ENCODE measurements around the gene RALBP1. TPM values are rescaled to one million over a fixed set of nuclear protein-coding genes. Genes with fewer than 3 reads are reported as not detected.
A peak's percentile ranks its signal among the peaks of the same experiment; 100 is the strongest.

Gene RALBP1
- 97.0 TPM for polyA plus RNA-seq (2013, experiment 1 of 2)
- polyA plus RNA-seq (2013, experiment 2 of 2): 108 TPM

DNA sequence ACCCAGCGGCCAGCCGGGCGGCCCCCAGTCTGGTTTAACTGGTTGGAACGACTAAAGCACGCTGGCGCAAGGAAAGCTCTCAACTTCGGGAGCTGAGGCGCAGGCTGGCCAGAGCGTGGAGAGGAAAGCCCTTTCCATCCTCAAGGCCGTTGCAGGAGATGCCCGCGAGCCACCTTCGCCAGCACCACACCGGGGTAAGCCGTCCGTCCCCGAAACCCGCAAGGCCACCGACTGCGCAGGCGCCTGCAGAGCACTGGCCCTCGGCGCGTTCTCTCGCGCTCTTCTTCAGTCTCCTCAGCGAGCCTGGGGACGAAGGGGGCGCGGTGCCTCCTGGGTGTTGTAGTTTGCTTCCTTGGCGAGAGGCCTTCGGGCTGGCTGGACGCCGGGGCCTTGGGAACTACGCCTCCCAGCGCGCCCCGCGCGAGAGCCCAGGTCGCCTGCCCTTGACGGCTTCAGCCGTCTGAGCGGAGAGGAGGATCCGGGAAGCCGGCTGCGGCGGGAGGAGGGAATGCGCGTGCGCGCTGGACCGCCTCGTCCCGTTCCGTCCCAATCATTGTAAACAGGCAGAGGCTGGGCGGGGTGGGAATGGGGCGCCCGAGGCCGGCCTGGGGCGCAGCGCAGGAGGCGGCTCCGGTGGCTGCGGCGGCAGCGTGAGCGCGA, at the start of gene RALBP1:
Gene RALBP1 (plus strand): TSS at position 531 of the 660 bp plus-strand sequence. CDS start 37,533 bp downstream, outside the sequence.
- peak within 1 kb of the TSS; percentile 98 for H2AK5ac ChIP-seq (ENCODE audit: low read depth, low read length)
- H3K4me3 ChIP-seq (ENCODE audit: low read length in 2 of 2): peak within 1 kb of the TSS; percentile 66 to 97
- peak within 1 kb of the TSS; percentile 91 for H2BK5ac ChIP-seq (ENCODE audit: low read length)
- peak within 1 kb of the TSS; percentile 97 for H3K9ac ChIP-seq (ENCODE audit: low read depth, low read length, poor library complexity)
- H3K79me1 ChIP-seq (ENCODE audit: low read depth, low read length): peaks cover 13% of the 10 kb centered on the region
- WGBS, 2 donors (ENCODE audit: extremely low coverage in 2 of 2, insufficient read length in 2 of 2, insufficient replicate concordance in 1 of 2): no CpG with 5 or more reads among the region's 69 CpGs
- H2AFZ ChIP-seq (ENCODE audit: low read length): peak within 1 kb of the TSS; percentile 92
- peaks cover 2 to 15% of the 10 kb centered on the region in 2 donors for H3K36me3 ChIP-seq (replicated peaks in 1 of 2; ENCODE audit: control insufficient read depth in 2 of 2, insufficient read depth in 2 of 2, low read length in 2 of 2)
- peak within 1 kb of the TSS; percentile 99 for H3K23ac ChIP-seq (ENCODE audit: low read depth, low read length, poor library complexity)
- peak within 1 kb of the TSS; percentile 91 for H3K27ac ChIP-seq (replicated peaks; ENCODE audit: low read length)
- peak within 1 kb of the TSS; percentile 65 for H2BK15ac ChIP-seq (ENCODE audit: low read length)
- H3K4me2 ChIP-seq (ENCODE audit: insufficient read depth, low read length, poor library complexity, severe bottlenecking): peak within 1 kb of the TSS; percentile 89
- H4K91ac ChIP-seq (ENCODE audit: low read depth, low read length, poor library complexity): no peak within 1 kb of the TSS
- H3K18ac ChIP-seq (ENCODE audit: low read length): peak within 1 kb of the TSS; percentile 96
- H4K8ac ChIP-seq (ENCODE audit: low read depth, low read length): no peak within 1 kb of the TSS
- peak; percentile 100 for DNase-seq (ENCODE audit: low spot score)
- H3K27me3 ChIP-seq (ENCODE audit: control insufficient read depth in 3 of 3, insufficient read depth in 3 of 3, low read depth in 1 of 3, low read length in 3 of 3): peaks cover 0 to 4% (median 0%) of the 10 kb centered on the region in 3 experiments
- H3K4me1 ChIP-seq (ENCODE audit: control insufficient read depth in 2 of 2, insufficient read depth in 1 of 2, low read depth in 1 of 2, low read length in 2 of 2): peaks cover 0 to 2% of the 10 kb centered on the region in 2 donors
- H2BK120ac ChIP-seq (ENCODE audit: low read depth, low read length): peak within 1 kb of the TSS; percentile 89
- H2BK12ac ChIP-seq (ENCODE audit: low read length): peak within 1 kb of the TSS; percentile 75
- no peak within 1 kb of the TSS for H3K4ac ChIP-seq (ENCODE audit: low read length)
- peak within 1 kb of the TSS; percentile 99 for H3K14ac ChIP-seq (ENCODE audit: low read length)
- no peaks in the 10 kb centered on the region for H3K9me3 ChIP-seq (replicated peaks in 1 of 2; ENCODE audit: control insufficient read depth in 2 of 2, insufficient read depth in 1 of 2, low read depth in 1 of 2, low read length in 2 of 2)

GRCh38 chr18:9426753-9427152, 48.6 kb upstream of the RALBP1 start:
- Histone ChIP-seq H3K18ac (ENCODE audit: low read length) (no peak overlapping the region), H2BK12ac (ENCODE audit: low read length) (no peak overlapping the region), H3K9ac (ENCODE audit: low read depth, low read length, poor library complexity) (no peak overlapping the region), H3K9me3 (replicated peaks in 1 of 2; ENCODE audit: control insufficient read depth in 2 of 2, insufficient read depth in 1 of 2, low read depth in 1 of 2, low read length in 2 of 2) (peaks cover 0 to 3% of the 10 kb centered on the region in 2 donors), H3K4me1 (ENCODE audit: control insufficient read depth in 2 of 2, insufficient read depth in 1 of 2, low read depth in 1 of 2, low read length in 2 of 2) (no peaks in the 10 kb centered on the region), H3K14ac (ENCODE audit: low read length) (no peak overlapping the region), H3K27me3 (ENCODE audit: control insufficient read depth in 3 of 3, insufficient read depth in 3 of 3, low read depth in 1 of 3, low read length in 3 of 3) (no peaks in the 10 kb centered on the region), H2BK120ac (ENCODE audit: low read depth, low read length) (no peak overlapping the region), H3K4me2 (ENCODE audit: insufficient read depth, low read length, poor library complexity, severe bottlenecking) (no peak overlapping the region), H2AK5ac (ENCODE audit: low read depth, low read length) (no peak overlapping the region), H3K4me3 (ENCODE audit: low read length in 2 of 2) (no peak overlapping the region), H4K8ac (ENCODE audit: low read depth, low read length) (no peak overlapping the region), H3K4ac (ENCODE audit: low read length) (no peak overlapping the region), H2BK5ac (ENCODE audit: low read length) (no peak overlapping the region), H3K27ac (replicated peaks; ENCODE audit: low read length) (no peak overlapping the region), H3K36me3 (replicated peaks in 1 of 2; ENCODE audit: control insufficient read depth in 2 of 2, insufficient read depth in 2 of 2, low read length in 2 of 2) (peaks cover 0 to 1% of the 10 kb centered on the region in 2 donors), H2BK15ac (ENCODE audit: low read length) (no peak overlapping the region), H3K23ac (ENCODE audit: low read depth, low read length, poor library complexity) (no peak overlapping the region), H4K91ac (ENCODE audit: low read depth, low read length, poor library complexity) (no peak overlapping the region), H3K79me1 (ENCODE audit: low read depth, low read length) (no peaks in the 10 kb centered on the region), H2AFZ (ENCODE audit: low read length) (no peak overlapping the region)
- no peak for DNase-seq (ENCODE audit: low spot score)
- no CpG with 5 or more reads among the region's 7 CpGs for WGBS, 2 donors (ENCODE audit: extremely low coverage in 2 of 2, insufficient read length in 2 of 2, insufficient replicate concordance in 1 of 2)

GRCh38 chr18:9428301-9428706, 47.0 kb upstream of the RALBP1 start:
- Histone ChIP-seq H3K27ac (replicated peaks; ENCODE audit: low read length) (no peak overlapping the region), H2BK12ac (ENCODE audit: low read length) (no peak overlapping the region), H4K91ac (ENCODE audit: low read depth, low read length, poor library complexity) (no peak overlapping the region), H3K18ac (ENCODE audit: low read length) (no peak overlapping the region), H2BK5ac (ENCODE audit: low read length) (no peak overlapping the region), H2BK120ac (ENCODE audit: low read depth, low read length) (no peak overlapping the region), H4K8ac (ENCODE audit: low read depth, low read length) (no peak overlapping the region), H3K23ac (ENCODE audit: low read depth, low read length, poor library complexity) (no peak overlapping the region), H3K27me3 (ENCODE audit: control insufficient read depth in 3 of 3, insufficient read depth in 3 of 3, low read depth in 1 of 3, low read length in 3 of 3) (no peaks in the 10 kb centered on the region), H3K4ac (ENCODE audit: low read length) (no peak overlapping the region), H3K4me1 (ENCODE audit: control insufficient read depth in 2 of 2, insufficient read depth in 1 of 2, low read depth in 1 of 2, low read length in 2 of 2) (peaks cover under 1 to 2% of the 10 kb centered on the region in 2 donors), H3K9ac (ENCODE audit: low read depth, low read length, poor library complexity) (no peak overlapping the region), H3K4me3 (ENCODE audit: low read length in 2 of 2) (no peak overlapping the region), H2AK5ac (ENCODE audit: low read depth, low read length) (no peak overlapping the region), H3K14ac (ENCODE audit: low read length) (no peak overlapping the region), H2AFZ (ENCODE audit: low read length) (no peak overlapping the region), H2BK15ac (ENCODE audit: low read length) (no peak overlapping the region), H3K9me3 (replicated peaks in 1 of 2; ENCODE audit: control insufficient read depth in 2 of 2, insufficient read depth in 1 of 2, low read depth in 1 of 2, low read length in 2 of 2) (peaks cover 0 to 3% of the 10 kb centered on the region in 2 donors), H3K4me2 (ENCODE audit: insufficient read depth, low read length, poor library complexity, severe bottlenecking) (no peak overlapping the region), H3K36me3 (replicated peaks in 1 of 2; ENCODE audit: control insufficient read depth in 2 of 2, insufficient read depth in 2 of 2, low read length in 2 of 2) (peaks cover 0 to 1% of the 10 kb centered on the region in 2 donors), H3K79me1 (ENCODE audit: low read depth, low read length) (no peaks in the 10 kb centered on the region)
- no CpG with 5 or more reads among the region's 11 CpGs for WGBS, 2 donors (ENCODE audit: extremely low coverage in 2 of 2, insufficient read length in 2 of 2, insufficient replicate concordance in 1 of 2)
- DNase-seq (ENCODE audit: low spot score): no peak

GRCh38 chr18:9428862-9429661, 46.3 kb upstream of the RALBP1 start:
- H4K8ac ChIP-seq (ENCODE audit: low read depth, low read length): no peak overlapping the region
- no peak overlapping the region for H3K14ac ChIP-seq (ENCODE audit: low read length)
- H2AK5ac ChIP-seq (ENCODE audit: low read depth, low read length): no peak overlapping the region
- H3K9ac ChIP-seq (ENCODE audit: low read depth, low read length, poor library complexity): no peak overlapping the region
- H2BK15ac ChIP-seq (ENCODE audit: low read length): no peak overlapping the region
- H3K27ac ChIP-seq (replicated peaks; ENCODE audit: low read length): no peak overlapping the region
- no peak overlapping the region for H2AFZ ChIP-seq (ENCODE audit: low read length)
- no peak for DNase-seq (ENCODE audit: low spot score)
- peaks cover 0 to 1% of the 10 kb centered on the region in 2 donors for H3K36me3 ChIP-seq (replicated peaks in 1 of 2; ENCODE audit: control insufficient read depth in 2 of 2, insufficient read depth in 2 of 2, low read length in 2 of 2)
- no peak overlapping the region for H4K91ac ChIP-seq (ENCODE audit: low read depth, low read length, poor library complexity)
- H2BK120ac ChIP-seq (ENCODE audit: low read depth, low read length): no peak overlapping the region
- no peak overlapping the region for H2BK5ac ChIP-seq (ENCODE audit: low read length)
- H3K9me3 ChIP-seq (replicated peaks in 1 of 2; ENCODE audit: control insufficient read depth in 2 of 2, insufficient read depth in 1 of 2, low read depth in 1 of 2, low read length in 2 of 2): peaks cover 0 to 3% of the 10 kb centered on the region in 2 donors
- no peaks in the 10 kb centered on the region for H3K27me3 ChIP-seq (ENCODE audit: control insufficient read depth in 3 of 3, insufficient read depth in 3 of 3, low read depth in 1 of 3, low read length in 3 of 3)
- no peak overlapping the region for H3K4me3 ChIP-seq (ENCODE audit: low read length in 2 of 2)
- no peak overlapping the region for H3K18ac ChIP-seq (ENCODE audit: low read length)
- WGBS, 2 donors (ENCODE audit: extremely low coverage in 2 of 2, insufficient read length in 2 of 2, insufficient replicate concordance in 1 of 2): no CpG with 5 or more reads among the region's 6 CpGs
- no peak overlapping the region for H2BK12ac ChIP-seq (ENCODE audit: low read length)
- H3K23ac ChIP-seq (ENCODE audit: low read depth, low read length, poor library complexity): no peak overlapping the region
- H3K4me2 ChIP-seq (ENCODE audit: insufficient read depth, low read length, poor library complexity, severe bottlenecking): no peak overlapping the region
- no peak overlapping the region for H3K4ac ChIP-seq (ENCODE audit: low read length)
- peaks cover 3 to 6% of the 10 kb centered on the region in 2 donors for H3K4me1 ChIP-seq (ENCODE audit: control insufficient read depth in 2 of 2, insufficient read depth in 1 of 2, low read depth in 1 of 2, low read length in 2 of 2)
- no peaks in the 10 kb centered on the region for H3K79me1 ChIP-seq (ENCODE audit: low read depth, low read length)

All from neuronal stem cell (in vitro differentiated cells).